GM12878 (cell line): ENCODE results near the gene B4GALNT4. TPM values are rescaled to one million over a fixed set of nuclear protein-coding genes. Genes with fewer than 3 reads are reported as not detected.

Source experiments
- ATAC-seq: fragments of 200-7000 bp; cut with Tn5 transposase; 3 replicates; pipeline ENCODE4 v1.9.1; 2020; ENCODE audit warnings: mild to moderate bottlenecking, moderate library complexity
- BruUV-seq: library from RNA; stranded (reverse); fragments of 400-500 nt; replicated peaks from 2 replicates; lab custom pipeline; 2021; lab: Mats Ljungman, UMichigan
- CTCF ChIA-PET: fragments of 300-600 bp; sonication (Branson Sonifier 250); formaldehyde crosslinking; extraction: SDS; loops from one replicate; lab custom pipeline; 2021; ENCODE audit warnings: inconsistent platforms; lab: Yijun Ruan, JAX
- POLR2A ChIA-PET: fragments of 350-600 bp; formaldehyde crosslinking; extraction: SDS; loops from one replicate; lab custom pipeline; 2021; ENCODE audit warnings: inconsistent platforms; lab: Charles Lee
- RAD21 ChIA-PET: fragments of 300-600 bp; sonication (Branson Sonifier 250); formaldehyde crosslinking; loops from one replicate; lab custom pipeline; 2023; ENCODE audit warnings: antibody characterized with exemption; ENCODE audit not compliant: unreplicated experiment; lab: Charles Lee
- SMC1A ChIA-PET: fragments of 300-600 bp; sonication (Branson Sonifier 250); formaldehyde crosslinking; loops from one replicate; lab custom pipeline; 2023; ENCODE audit not compliant: unreplicated experiment, uncharacterized antibody; lab: Charles Lee
- DNase-seq: peaks from one replicate; pipeline ENCODE4 v3.0.0-alpha.2; 2011; ENCODE audit warnings: low read depth, low spot score
- FAIRE-seq: peaks from 3 replicates; lab custom pipeline; 2011; peaks lifted over from hg19 to GRCh38; lab: Jason Lieb, UNC
- H2AFZ ChIP-seq: 2 replicates; pipeline ENCODE4 v1.6.0; 2011; ENCODE audit warnings: low read depth, low read length, control low read depth; ENCODE audit not compliant: control insufficient read depth
- H3K27ac ChIP-seq: 2 replicates; pipeline ENCODE4 v1.5.1; 2011; ENCODE audit warnings: control low read depth; ENCODE audit not compliant: control insufficient read depth, insufficient read depth
- H3K27me3 ChIP-seq, 2 experiments: replicated peaks in 1 of 2; 2 replicates each; pipeline versions ENCODE4 v1.6.0 to v1.6.1; 2011; ENCODE audit warnings: low read length in 1 of 2; ENCODE audit not compliant: control insufficient read depth in 2 of 2, insufficient read depth in 2 of 2
- H3K36me3 ChIP-seq, 2 experiments: 2 replicates each; pipeline ENCODE4 v1.5.1; 2011; ENCODE audit warnings: low read length in 1 of 2; ENCODE audit not compliant: control insufficient read depth in 2 of 2, insufficient read depth in 2 of 2
- H3K4me1 ChIP-seq: 2 replicates; pipeline ENCODE4 v1.6.1; 2011; ENCODE audit warnings: mild to moderate bottlenecking, low read length, moderate library complexity, mixed read lengths; ENCODE audit not compliant: control insufficient read depth, insufficient read depth
- H3K4me2 ChIP-seq: 2 replicates; pipeline ENCODE4 v1.6.0; 2011; ENCODE audit warnings: control low read depth; ENCODE audit not compliant: control insufficient read depth, insufficient read depth
- H3K4me3 ChIP-seq: fragments of 200-600 bp; sonication (generic); 2 replicates; pipeline ENCODE4 v1.5.1; 2016
- H3K79me2 ChIP-seq: 2 replicates; pipeline ENCODE4 v1.6.0; 2011; ENCODE audit warnings: low read length; ENCODE audit not compliant: control insufficient read depth, insufficient read depth
- H3K9ac ChIP-seq: 2 replicates; pipeline ENCODE4 v1.8.0; 2011; ENCODE audit warnings: low read length, control low read depth, mixed read lengths; ENCODE audit not compliant: control insufficient read depth, insufficient read depth
- H3K9me3 ChIP-seq: replicated peaks from 3 replicates; pipeline ENCODE4 v1.5.1; 2011; ENCODE audit warnings: mild to moderate bottlenecking, low read length; ENCODE audit not compliant: control insufficient read depth, insufficient read depth
- H4K20me1 ChIP-seq: 2 replicates; pipeline ENCODE4 v1.6.0; 2011; ENCODE audit not compliant: control insufficient read depth, insufficient read depth
- CEBPB ChIP-seq, 2 experiments: fragments of 150-350 bp in 1 of 2; IDR thresholded peaks; 2 replicates each; pipeline ENCODE4 v1.6.1; 2012 to 2014; ENCODE audit warnings: low read depth in 2 of 2, low read length in 2 of 2, borderline replicate concordance in 1 of 2, inconsistent platforms in 1 of 2
- CHD4 ChIP-seq: fragments of 200-600 bp; sonication (generic); IDR thresholded peaks from 2 replicates; pipeline ENCODE4 v1.6.1; 2016; ENCODE audit warnings: mild to moderate bottlenecking
- E2F8 ChIP-seq: fragments of 450-650 bp; IDR thresholded peaks from 2 replicates; pipeline ENCODE4 v1.6.1; 2018; ENCODE audit warnings: mild to moderate bottlenecking, low read depth, moderate library complexity; ENCODE audit not compliant: partially characterized antibody
- HDGF ChIP-seq: fragments of 450-650 bp; IDR thresholded peaks from 2 replicates; pipeline ENCODE4 v1.6.1; 2016; ENCODE audit warnings: antibody characterized with exemption
- MAX ChIP-seq: IDR thresholded peaks from 2 replicates; pipeline ENCODE4 v1.6.1; 2012; ENCODE audit warnings: low read depth, low read length, improper control_type of control experiment
- MYB ChIP-seq: fragments of 150-350 bp; IDR thresholded peaks from 2 replicates; pipeline ENCODE4 v1.6.1; 2014; ENCODE audit warnings: mild to moderate bottlenecking, low read depth, low read length, borderline replicate concordance
- POLR2AphosphoS5 ChIP-seq: IDR thresholded peaks from 2 replicates; pipeline ENCODE4 v1.6.1; 2011; ENCODE audit warnings: mild to moderate bottlenecking, low read length, inconsistent platforms
- USF2 ChIP-seq: IDR thresholded peaks from 2 replicates; pipeline ENCODE4 v1.6.1; 2011; ENCODE audit warnings: low read depth, low read length, improper control_type of control experiment, borderline replicate concordance
- ZBTB4 ChIP-seq: fragments of 450-650 bp; formaldehyde crosslinking; IDR thresholded peaks from 2 replicates; pipeline ENCODE4 v1.4.0; 2022; ENCODE audit warnings: mild to moderate bottlenecking, moderate library complexity
- ZNF207 ChIP-seq: fragments of 450-650 bp; IDR thresholded peaks from 2 replicates; pipeline ENCODE4 v1.6.1; 2014; ENCODE audit warnings: antibody characterized with exemption, mild to moderate bottlenecking, borderline replicate concordance
- ZNF592 ChIP-seq: fragments of 450-650 bp; IDR thresholded peaks from 2 replicates; pipeline ENCODE4 v1.6.1; 2017; ENCODE audit warnings: mild to moderate bottlenecking, moderate library complexity
- WGBS: methylation state at CpG from one replicate; pipeline ENCODE4 v1.1.6; 2016; ENCODE audit warnings: low lambda C conversion rate; ENCODE audit not compliant: insufficient replicate concordance, insufficient coverage; ENCODE audit errors: missing lambda C conversion rate; 5-methylcytosine and 5-hydroxymethylcytosine counted together
- in situ Hi-C: fragments of 300-500 bp; cut with MboI; formaldehyde crosslinking; loops from 9 replicates; pipeline ENCODE4 v1.14.3; 2018; ENCODE audit warnings: mixed read lengths
- intact Hi-C: fragments of 100-400 bp; cut with micrococcal nuclease; formaldehyde crosslinking; loops from one replicate; pipeline ENCODE4 v1.14.2; 2022; ENCODE audit not compliant: unreplicated experiment
- polyA plus RNA-seq, 11 experiments: library from polyadenylated mRNA; depleted of rRNA in 4 of 11; unstranded in 6 of 11; stranded (reverse) in 5 of 11; fragments of >200 nt; fragmentation: Nextera tagmentation in 4 of 11; fragmentation: Illumina TruSeq in 1 of 11; extraction: Ambion mirVana in 4 of 11; extraction: Trizol in 1 of 11; gene quantifications; 1 replicate in 1 of 11; 2 replicates in 10 of 11; pipeline versions ENCODE4 v1.2.1 to v1.2.3, GENCODE V29; 2011 to 2016; ENCODE audit warnings: inconsistent platforms in 2 of 11, missing spikeins in 2 of 11, low read depth in 1 of 11
- total RNA-seq, 4 experiments: library from RNA; depleted of rRNA in 3 of 4; stranded (reverse); fragments of >200 nt in 3 of 4; fragmentation: Illumina TruSeq in 1 of 4; extraction: Trizol in 1 of 4; gene quantifications; 2 replicates each; pipeline versions ENCODE4 v1.2.1 to v1.2.3, GENCODE V29; 2013 to 2021

B4GALNT4 gene
- total and polyA plus RNA-seq, 10 of the 15 experiments (the other 5 are each of a cell fraction or from before 2014, with no cell fraction given), result 0.04 to 0.82 (median 0.40) TPM; not detected in 6

- ChIA-PET RAD21 (no interaction called here), CTCF (no interaction called here), POLR2A (no interaction called here), SMC1A (no interaction called here)
- FAIRE-seq, result no peak
- Histone ChIP-seq H2AFZ (no peak overlapping the region), H3K4me3 (no peak overlapping the region), H3K4me2 (no peak overlapping the region), H3K9me3 (no peaks in the 10 kb centered on the region; the same call in 2 of the 3 replicates)
- no peak for DNase-seq
- in situ Hi-C loops, result no loop called here
- 93% methylated on average over 20 of the region's 20 CpGs for WGBS
- TF ChIP-seq CHD4 (no peak), CEBPB (IDR thresholded peaks at IDR 0.05; ENCODE audit: borderline replicate concordance in 1 of 2, low read depth in 2 of 2, low read length in 2 of 2) (no peak), ZNF592 (no peak), HDGF (no peak), ZNF207 (no peak), POLR2AphosphoS5 (no peak), ZBTB4 (CRISPR knock-in tag) (no peak), MYB (no peak), USF2 (no peak), MAX (no peak), E2F8 (no peak)
- TF ChIP-seq, all 136 proteins: peak for 0
- no peaks in the 10 kb centered on the region for H3K79me2 ChIP-seq
- H4K20me1 ChIP-seq, result no peaks in the 10 kb centered on the region
- no peak overlapping the region for H3K27ac ChIP-seq
- no peaks in the 10 kb centered on the region for H3K4me1 ChIP-seq
- no peak for ATAC-seq
- H3K27me3 ChIP-seq, result no peaks in the 10 kb centered on the region
- no TSS peak for BruUV-seq
- no peaks in the 10 kb centered on the region for H3K36me3 ChIP-seq
- no peak overlapping the region for H3K9ac ChIP-seq
- intact Hi-C loops, result no loop called here
Observed at GRCh38 chr11:398826-399225, 29.5 kb downstream of the B4GALNT4 start.
